Endothelial cell of umbilical vein (primary cell): ENCODE measurements around the gene PRG2. TPM values are rescaled to one million over a fixed set of nuclear protein-coding genes. Genes with fewer than 3 reads are reported as not detected.

Experiments used
- BruUV-seq: library from RNA; stranded (reverse); fragments of 400-500 nt; replicated peaks from 2 replicates; lab custom pipeline; 2021; lab: Mats Ljungman, UMichigan
- CTCF ChIA-PET: fragments of 300-600, 350-600 bp; sonication (Branson Sonifier 250); formaldehyde crosslinking; loops from one replicate; lab custom pipeline; 2021; ENCODE audit warnings: antibody characterized with exemption, inconsistent platforms; lab: Charles Lee
- POLR2A ChIA-PET: fragments of 300-600, 350-600 bp; sonication (Branson Sonifier 250); formaldehyde crosslinking; loops from one replicate; lab custom pipeline; 2021; ENCODE audit warnings: antibody characterized with exemption, inconsistent platforms; lab: Charles Lee
- DNase-seq: peaks from one replicate; pipeline ENCODE4 v3.0.0-alpha.2; 2011; ENCODE audit warnings: low read depth, low spot score
- FAIRE-seq: peaks from 2 replicates; lab custom pipeline; 2011; peaks lifted over from hg19 to GRCh38; lab: Jason Lieb, UNC
- H2AFZ ChIP-seq: 2 replicates; pipeline ENCODE4 v1.6.0; 2012; ENCODE audit warnings: low read depth, low read length, control low read depth, inconsistent platforms
- H3K27ac ChIP-seq: 2 replicates; pipeline ENCODE4 v1.5.1; 2011; ENCODE audit warnings: low read depth, mild to moderate bottlenecking, control low read depth, low read length, moderate library complexity; ENCODE audit not compliant: insufficient read depth
- H3K27me3 ChIP-seq, 2 experiments: 2 replicates each; pipeline versions ENCODE4 v1.6.0 to v1.6.1; 2011; ENCODE audit warnings: low read length in 2 of 2, mixed read lengths in 1 of 2; ENCODE audit not compliant: control insufficient read depth in 2 of 2, insufficient read depth in 2 of 2
- H3K36me3 ChIP-seq, 2 experiments: 2 replicates in 1 of 2; 3 replicates in 1 of 2; pipeline ENCODE4 v1.5.1; 2011; ENCODE audit warnings: low read length in 2 of 2, mild to moderate bottlenecking in 1 of 2, moderate library complexity in 1 of 2; ENCODE audit not compliant: control insufficient read depth in 2 of 2, insufficient read depth in 2 of 2; ENCODE audit errors: extremely low read depth in 1 of 2
- H3K4me1 ChIP-seq: 3 replicates; pipeline ENCODE4 v1.5.1; 2011; ENCODE audit warnings: mild to moderate bottlenecking, low read length; ENCODE audit not compliant: control insufficient read depth, insufficient read depth; ENCODE audit errors: extremely low read depth
- H3K4me2 ChIP-seq: 2 replicates; pipeline ENCODE4 v1.6.1; 2011; ENCODE audit warnings: low read length, control low read depth, mixed read lengths; ENCODE audit not compliant: insufficient read depth
- H3K4me3 ChIP-seq, 3 experiments: fragments of 200-600 bp in 1 of 3; sonication (generic), shearing (Covaris generic) in 1 of 3; replicated peaks in 1 of 3; 2 replicates each; pipeline ENCODE4 v1.5.1; 2011 to 2016; ENCODE audit warnings: control low read depth in 3 of 3, low read length in 3 of 3, mild to moderate bottlenecking in 2 of 3, inconsistent platforms in 1 of 3, low read depth in 1 of 3, moderate library complexity in 1 of 3; ENCODE audit not compliant: insufficient read depth in 1 of 3
- H3K79me2 ChIP-seq: 2 replicates; pipeline ENCODE4 v1.6.0; 2012; ENCODE audit warnings: low read length, inconsistent platforms; ENCODE audit not compliant: control insufficient read depth, insufficient read depth
- H3K9ac ChIP-seq: replicated peaks from 2 replicates; pipeline ENCODE3; 2011; ENCODE audit warnings: low read length, control low read depth; ENCODE audit not compliant: insufficient read depth; ENCODE audit errors: extremely low read depth
- H3K9me1 ChIP-seq: replicated peaks from 3 replicates; pipeline ENCODE4 v1.6.0; 2011; ENCODE audit warnings: mild to moderate bottlenecking, low read length; ENCODE audit not compliant: control insufficient read depth, insufficient read depth; ENCODE audit errors: extremely low read depth
- H3K9me3 ChIP-seq: replicated peaks from 2 replicates; pipeline ENCODE4 v1.5.1; 2012; ENCODE audit warnings: low read length, inconsistent platforms; ENCODE audit not compliant: control insufficient read depth, insufficient read depth
- H4K20me1 ChIP-seq: replicated peaks from 2 replicates; pipeline ENCODE3; 2011; ENCODE audit warnings: mild to moderate bottlenecking, low read length; ENCODE audit not compliant: control insufficient read depth, insufficient read depth; ENCODE audit errors: extremely low read depth
- CTCF ChIP-seq, 2 donors: IDR thresholded peaks; 1 replicate in 1 of 2; 2 replicates in 1 of 2; pipeline ENCODE4 v1.5.1; 2011; ENCODE audit warnings: low read length in 2 of 2, mild to moderate bottlenecking in 2 of 2, moderate library complexity in 2 of 2, control low read depth in 1 of 2, inconsistent platforms in 1 of 2, low read depth in 1 of 2; ENCODE audit not compliant: insufficient read depth in 1 of 2; ENCODE audit errors: extremely low read depth in 1 of 2
- FOS ChIP-seq: IDR thresholded peaks from 2 replicates; pipeline ENCODE4 v1.6.1; 2011; ENCODE audit warnings: mild to moderate bottlenecking, low read length, moderate library complexity, borderline replicate concordance; ENCODE audit not compliant: insufficient read depth
- GATA2 ChIP-seq: IDR thresholded peaks from 2 replicates; pipeline ENCODE4 v1.7.0; 2011; ENCODE audit warnings: low read depth, mild to moderate bottlenecking, moderate library complexity, mixed read lengths, low read length; ENCODE audit not compliant: insufficient read length, insufficient read depth
- MYC ChIP-seq: IDR thresholded peaks from one replicate; pipeline ENCODE4 v1.6.1; 2011; ENCODE audit warnings: mild to moderate bottlenecking, low read depth, low read length
- POLR2A ChIP-seq: IDR thresholded peaks from 2 replicates; pipeline ENCODE4 v1.6.1; 2012; ENCODE audit warnings: low read depth, mild to moderate bottlenecking, control low read depth, low read length
- POLR2AphosphoS5 ChIP-seq: IDR thresholded peaks from 2 replicates; pipeline ENCODE4 v1.6.1; 2012; ENCODE audit warnings: low read depth, mild to moderate bottlenecking, control low read depth, low read length, moderate library complexity; ENCODE audit not compliant: insufficient read depth
- dilution Hi-C: fragments of 300-500 bp; cut with MboI; formaldehyde crosslinking; loops from one replicate; pipeline ENCODE4 v1.15.0; 2019; ENCODE audit warnings: low sequenced_read_pairs; ENCODE audit not compliant: extremely low pct_ligation_motif_present
- intact Hi-C: fragments of 100-400 bp; cut with micrococcal nuclease; formaldehyde crosslinking; loops from one replicate; pipeline ENCODE4 v1.10.0; 2022
- polyA plus RNA-seq, 4 experiments: library from polyadenylated mRNA; depleted of rRNA in 3 of 4; stranded (reverse) in 3 of 4; unstranded in 1 of 4; fragments of >200 nt; gene quantifications; 2 replicates each; pipeline versions ENCODE4 v1.2.1 to v1.2.3, GENCODE V29; 2011 to 2012; ENCODE audit warnings: missing spikeins in 1 of 4
- total RNA-seq: library from RNA; stranded (reverse); gene quantifications from 2 replicates; pipeline ENCODE4 v1.2.3, GENCODE V29; 2021
- TF ChIP-seq, protein P1 (sequence below): IDR thresholded peaks from 2 replicates; pipeline ENCODE4 v1.6.1; 2011; ENCODE audit not compliant: insufficient read depth, insufficient read length

Gene PRG2
- total and polyA plus RNA-seq, 2 donors (not counting 3 experiments of a cell fraction or from before 2014, with no cell fraction given) = 0.08 to 0.55 TPM

DNA sequence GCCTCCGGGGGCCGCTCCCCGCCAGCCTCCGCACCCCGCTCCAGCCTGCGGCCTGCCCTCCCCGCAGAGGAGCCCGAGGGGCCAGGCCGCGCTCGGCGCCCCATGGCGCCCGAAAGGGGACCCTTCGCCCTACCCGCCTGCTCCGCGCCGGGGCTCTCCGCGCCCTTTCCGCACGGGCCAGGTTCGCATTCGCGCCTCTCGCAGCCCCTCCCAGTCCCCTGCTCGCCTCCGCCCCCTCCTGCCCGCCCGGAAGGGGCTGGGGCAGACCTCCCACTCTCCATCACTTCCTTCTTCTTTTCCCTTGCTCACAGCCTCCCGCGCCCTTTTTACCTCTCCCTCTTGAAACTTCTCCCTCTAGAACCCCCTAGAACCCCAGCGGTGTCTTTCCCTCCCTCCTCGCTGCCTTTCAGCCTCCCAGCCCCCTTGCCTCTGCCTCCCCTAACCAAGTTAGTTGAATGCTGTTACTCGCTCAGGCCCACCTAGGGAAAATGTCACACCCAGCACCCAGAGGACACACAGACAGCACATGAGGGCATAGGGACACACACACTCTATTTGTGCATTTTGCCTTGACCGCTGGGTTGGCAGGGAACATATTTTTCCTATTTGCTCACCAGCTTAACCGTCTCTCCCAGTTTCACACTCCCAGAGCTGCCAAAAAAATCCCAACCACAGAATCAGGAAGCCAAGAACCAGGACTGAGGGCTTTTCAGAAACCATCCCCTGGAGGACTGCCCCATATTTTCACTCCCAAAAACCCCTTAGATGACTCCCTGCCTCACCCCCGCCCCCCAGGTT, 36.7 kb upstream of the PRG2 start, which contains the start of gene SLC43A3:
TSS of gene SLC43A3 (minus strand) at position 193 of the 798 bp plus-strand sequence. CDS start 949 bp downstream, outside the sequence.
- Histone ChIP-seq H3K4me2 (peak within 1 kb of the TSS; percentile 81), H3K79me2 (peaks cover 19% of the 10 kb centered on the region), H3K9ac (peak within 1 kb of the TSS; percentile 74), H2AFZ (peak within 1 kb of the TSS; percentile 80), H4K20me1 (no peaks in the 10 kb centered on the region), H3K4me1 (peaks cover 33% of the 10 kb centered on the region), H3K27ac (peak within 1 kb of the TSS; percentile 81), H3K4me3 (peak within 1 kb of the TSS; percentile 47 to 68 (median 59)), H3K9me3 (no peaks in the 10 kb centered on the region), H3K36me3 (peaks cover 3% of the 10 kb centered on the region in 2 experiments), H3K9me1 (no peaks in the 10 kb centered on the region), H3K27me3 (peaks cover 4 to 5% of the 10 kb centered on the region in 2 experiments)
- FAIRE-seq (peak; percentile 67), DNase-seq (peak; percentile 38)
- ChIA-PET CTCF (interaction anchor here (1.0 to 4.0 kb wide), 6 partner anchors 9 to 86 kb away, joined by 3 to 24 read pairs (median 4); no protein-coding TSS in a partner anchor), POLR2A (no interaction called here)
- TF ChIP-seq POLR2A (peak; percentile 80), GATA2 (no peak), POLR2AphosphoS5 (peak; percentile 88), CTCF (IDR thresholded peaks at IDR 0.05; ENCODE audit: extremely low read depth in 1 of 2, insufficient read depth in 1 of 2, low read depth in 1 of 2, low read length in 2 of 2) (no peak), FOS (no peak), MYC (no peak)
- TF ChIP-seq, protein P1, sequence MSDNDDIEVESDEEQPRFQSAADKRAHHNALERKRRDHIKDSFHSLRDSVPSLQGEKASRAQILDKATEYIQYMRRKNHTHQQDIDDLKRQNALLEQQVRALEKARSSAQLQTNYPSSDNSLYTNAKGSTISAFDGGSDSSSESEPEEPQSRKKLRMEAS = no peak
- TSS peak; percentile 69 for BruUV-seq
- intact Hi-C loops = loop anchor here (10.0 kb wide), 1 partner anchor 578 kb away; no protein-coding TSS in a partner anchor
- dilution Hi-C loops = no loop called here
